Heart left ventricle (tissue), 13 donors: ENCODE results near the gene NLE1.

Experiments
- POLR2A ChIP-seq, 2 donors: fragments of 450-650 bp; IDR thresholded peaks; one replicate each; pipeline ENCODE4 v1.6.1; 2017; ENCODE audit warnings: antibody characterized with exemption in 2 of 2, mild to moderate bottlenecking in 2 of 2, moderate library complexity in 2 of 2
- TF ChIP-seq, protein P1 (sequence below), 12 donors: fragments of 200-600 bp; sonication (generic) in 4 of 12; IDR thresholded peaks; one replicate each; pipeline versions ENCODE4 v1.5.0 to v1.8.0; 2018 to 2022; ENCODE audit warnings: antibody characterized with exemption in 12 of 12, mild to moderate bottlenecking in 5 of 12
- donor health status: ischemic (EF 13 %, LVEDD 7.1; RV severe dilation, severe dysfunction).
- donor health status: DM: no; HTN: yes; CAD: no.
- donor health status: DM: no; HTN: no; CAD: no.
- donor health status: ischemic (EF 25% LVEDD 6.9; RV normal size, moderate dysfunction).
- donor health status: ischemic (EF 25% LVEDD 5.7; RV mildly dilated, moderate dysfunction).
- donor health status: ischemic (EF 35%, LVEDD 5.7; RV mildly dilated, moderate dysfunction).
- donor health status: nonischemic (EF 11% LVEDD 7.7; RV severe dilation, severe dysfunction).
- donor health status: DM: yes; HTN: yes; CAD: no.
- donor health status: PGD.
- donor health status: ischemic (EF 29% LVEDD 5.4; RV normal size, mild dysfunction).
- donor health status: nonischemic (EF 23%, LVEDD 6.1; RV moderate dilation, normal function).

DNA sequence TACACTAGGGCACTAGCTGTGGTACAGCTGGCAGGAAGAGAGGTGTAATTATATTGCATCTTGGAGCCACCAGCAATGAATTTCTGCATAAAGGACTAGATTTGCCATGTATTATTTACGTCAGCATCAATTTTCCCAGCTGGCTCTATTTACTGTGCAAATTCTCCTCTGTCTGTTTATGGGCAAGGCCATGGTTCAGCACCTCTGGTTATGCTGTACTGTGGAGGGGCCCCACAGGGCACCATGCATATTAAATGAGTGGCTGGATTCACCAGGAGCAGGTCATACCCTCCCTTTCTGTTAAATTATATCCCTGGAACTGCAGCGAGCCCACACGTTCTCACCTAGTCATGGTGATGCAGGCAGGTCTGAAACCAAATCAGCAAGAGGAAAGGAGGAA, 42.2 kb downstream of the NLE1 start:
- TF ChIP-seq, protein P1, sequence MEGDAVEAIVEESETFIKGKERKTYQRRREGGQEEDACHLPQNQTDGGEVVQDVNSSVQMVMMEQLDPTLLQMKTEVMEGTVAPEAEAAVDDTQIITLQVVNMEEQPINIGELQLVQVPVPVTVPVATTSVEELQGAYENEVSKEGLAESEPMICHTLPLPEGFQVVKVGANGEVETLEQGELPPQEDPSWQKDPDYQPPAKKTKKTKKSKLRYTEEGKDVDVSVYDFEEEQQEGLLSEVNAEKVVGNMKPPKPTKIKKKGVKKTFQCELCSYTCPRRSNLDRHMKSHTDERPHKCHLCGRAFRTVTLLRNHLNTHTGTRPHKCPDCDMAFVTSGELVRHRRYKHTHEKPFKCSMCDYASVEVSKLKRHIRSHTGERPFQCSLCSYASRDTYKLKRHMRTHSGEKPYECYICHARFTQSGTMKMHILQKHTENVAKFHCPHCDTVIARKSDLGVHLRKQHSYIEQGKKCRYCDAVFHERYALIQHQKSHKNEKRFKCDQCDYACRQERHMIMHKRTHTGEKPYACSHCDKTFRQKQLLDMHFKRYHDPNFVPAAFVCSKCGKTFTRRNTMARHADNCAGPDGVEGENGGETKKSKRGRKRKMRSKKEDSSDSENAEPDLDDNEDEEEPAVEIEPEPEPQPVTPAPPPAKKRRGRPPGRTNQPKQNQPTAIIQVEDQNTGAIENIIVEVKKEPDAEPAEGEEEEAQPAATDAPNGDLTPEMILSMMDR (IDR thresholded peaks at IDR 0.05) = no peak
- TF ChIP-seq POLR2A (IDR thresholded peaks at IDR 0.05) = no peak
